GM12874 (cell line): Measurements from ENCODE around the gene MEP1A.

Source experiments
- TF ChIP-seq, protein P1 (sequence below): IDR thresholded peaks from 2 replicates; pipeline ENCODE4 v1.5.1; 2011; ENCODE audit warnings: low read depth, mild to moderate bottlenecking, control low read depth, low read length, moderate library complexity; ENCODE audit not compliant: insufficient read depth

MEP1A gene

DNA sequence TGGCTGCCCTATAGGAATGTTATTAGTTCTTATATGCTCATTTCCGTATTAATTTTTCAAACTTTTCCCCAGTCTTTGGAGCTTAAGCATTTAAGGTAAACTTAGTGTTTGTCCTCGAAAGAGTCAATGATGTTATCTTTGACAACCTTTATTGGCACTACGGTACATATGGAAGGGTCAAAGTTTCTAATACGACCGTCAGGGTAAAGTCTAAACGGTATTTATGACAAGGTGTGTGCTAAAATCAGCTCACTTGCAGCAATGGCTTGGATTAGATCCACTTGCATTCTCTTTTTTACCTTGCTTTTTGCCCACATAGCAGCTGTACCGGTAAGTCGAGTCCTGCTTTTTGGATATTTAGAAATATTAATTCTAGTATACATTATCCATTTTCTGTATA, at the start of gene MEP1A:
MEP1A (plus strand) TSS at position 252 of the 400 bp plus-strand sequence; CDS start at position 262, 10 bp downstream.
- TF ChIP-seq, protein P1, sequence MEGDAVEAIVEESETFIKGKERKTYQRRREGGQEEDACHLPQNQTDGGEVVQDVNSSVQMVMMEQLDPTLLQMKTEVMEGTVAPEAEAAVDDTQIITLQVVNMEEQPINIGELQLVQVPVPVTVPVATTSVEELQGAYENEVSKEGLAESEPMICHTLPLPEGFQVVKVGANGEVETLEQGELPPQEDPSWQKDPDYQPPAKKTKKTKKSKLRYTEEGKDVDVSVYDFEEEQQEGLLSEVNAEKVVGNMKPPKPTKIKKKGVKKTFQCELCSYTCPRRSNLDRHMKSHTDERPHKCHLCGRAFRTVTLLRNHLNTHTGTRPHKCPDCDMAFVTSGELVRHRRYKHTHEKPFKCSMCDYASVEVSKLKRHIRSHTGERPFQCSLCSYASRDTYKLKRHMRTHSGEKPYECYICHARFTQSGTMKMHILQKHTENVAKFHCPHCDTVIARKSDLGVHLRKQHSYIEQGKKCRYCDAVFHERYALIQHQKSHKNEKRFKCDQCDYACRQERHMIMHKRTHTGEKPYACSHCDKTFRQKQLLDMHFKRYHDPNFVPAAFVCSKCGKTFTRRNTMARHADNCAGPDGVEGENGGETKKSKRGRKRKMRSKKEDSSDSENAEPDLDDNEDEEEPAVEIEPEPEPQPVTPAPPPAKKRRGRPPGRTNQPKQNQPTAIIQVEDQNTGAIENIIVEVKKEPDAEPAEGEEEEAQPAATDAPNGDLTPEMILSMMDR, result no peak

- TF ChIP-seq, protein P1, result no peak
Observed at GRCh38 chr6:46743425-46744158, 49.6 kb upstream of the MEP1A start.

- TF ChIP-seq, protein P1, result no peak
Observed at GRCh38 chr6:46745973-46746372, 47.2 kb upstream of the MEP1A start.

GRCh38 chr6:46746696-46747095, 46.5 kb upstream of the MEP1A start, which contains the start of gene ANKRD66:
TSS of gene ANKRD66 (plus strand) at chr6:46746933. CDS start at chr6:46751949, 5,016 bp downstream.
- TF ChIP-seq, protein P1, result no peak

DNA sequence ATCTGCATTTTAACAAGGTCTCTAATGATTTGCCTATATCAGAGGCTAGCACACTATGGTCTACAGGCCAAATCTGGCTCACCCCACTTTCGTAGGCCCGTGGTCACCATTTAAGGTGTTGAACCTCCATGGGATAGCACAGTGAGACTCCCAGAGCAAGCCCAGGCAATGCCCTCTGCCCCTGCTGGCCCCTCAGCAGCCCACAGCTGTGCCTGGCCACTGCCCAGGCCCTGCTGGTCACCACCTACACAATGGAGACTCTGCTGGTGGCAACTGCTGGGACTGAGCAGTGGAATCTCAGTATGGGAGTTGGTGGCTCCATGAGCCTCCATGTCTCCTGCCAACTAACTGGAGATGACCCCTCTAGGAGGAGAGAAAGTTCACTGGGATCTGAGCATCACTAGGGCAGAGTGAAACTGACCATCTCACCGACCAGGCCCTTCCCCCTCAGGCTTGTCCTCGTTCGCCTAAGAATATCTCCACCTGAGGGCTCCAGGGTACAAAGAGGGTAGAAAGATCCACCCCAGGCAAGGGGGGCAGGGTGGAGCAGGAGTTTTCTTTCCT, 44.2 kb upstream of the MEP1A start:
- TF ChIP-seq, protein P1, result no peak

DNA sequence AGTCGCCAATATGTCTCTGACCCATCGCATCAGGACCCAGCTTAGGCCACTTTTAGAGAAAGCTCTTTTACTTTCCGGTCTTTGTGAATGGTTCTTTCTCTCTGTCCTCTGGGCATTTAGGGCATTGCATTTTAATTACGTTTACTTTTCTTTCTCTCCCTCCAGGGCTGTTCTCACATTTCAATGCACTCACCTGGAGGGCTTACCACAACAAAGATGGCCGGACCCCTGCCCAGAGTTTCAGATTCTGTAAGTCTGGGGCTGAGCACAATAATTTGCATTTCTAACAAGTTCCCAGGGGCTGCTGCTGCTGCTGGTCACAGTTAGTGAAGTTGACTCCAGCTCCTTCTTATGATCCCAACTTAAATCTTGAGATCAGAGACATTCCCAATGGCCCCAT, 43.5 kb upstream of the MEP1A start:
- TF ChIP-seq, protein P1, result no peak

DNA sequence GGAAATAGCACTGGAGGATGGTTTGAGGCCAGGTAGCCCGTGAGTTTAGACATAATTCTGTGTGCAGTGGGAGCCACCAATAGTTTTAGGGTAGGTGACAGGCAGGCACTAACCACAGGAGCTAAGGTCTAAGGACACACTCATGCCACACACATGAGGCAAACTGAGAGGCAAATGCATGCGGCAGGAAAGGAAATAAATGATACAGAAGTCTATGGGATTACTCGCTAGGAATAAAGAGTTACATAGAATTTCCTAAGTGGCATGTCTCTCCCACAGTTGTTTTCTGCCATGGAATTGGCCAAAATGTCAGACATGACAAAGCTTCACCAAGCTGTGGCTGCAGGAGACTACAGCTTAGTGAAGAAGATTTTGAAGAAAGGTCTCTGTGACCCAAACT, 41.5 kb upstream of the MEP1A start:
- TF ChIP-seq, protein P1, result no peak
